Caco-2 (cell line): ENCODE data around the gene GLT1D1. TPM values are rescaled to one million over a fixed set of nuclear protein-coding genes. Genes with fewer than 3 reads are reported as not detected.

Experiments used
- BruUV-seq: library from RNA; stranded (reverse); fragments of 400-500 nt; replicated peaks from 2 replicates; lab custom pipeline; 2021; lab: Mats Ljungman, UMichigan
- CTCF ChIA-PET: fragments of 300-600 bp; sonication (Branson Sonifier 250); formaldehyde crosslinking; loops from one replicate; lab custom pipeline; 2022; ENCODE audit warnings: antibody characterized with exemption; lab: Charles Lee
- POLR2A ChIA-PET: fragments of 300-600 bp; sonication (Branson Sonifier 250); formaldehyde crosslinking; loops from one replicate; lab custom pipeline; 2022; ENCODE audit warnings: antibody characterized with exemption; lab: Charles Lee
- DNase-seq, 2 experiments: peaks; one replicate each; pipeline versions ENCODE4 v3.0.0 to v3.0.0-alpha.2; 2020 to 2022
- H3K27me3 ChIP-seq: replicated peaks from 2 replicates; pipeline ENCODE4 v1.6.0; 2011; ENCODE audit warnings: low read length; ENCODE audit not compliant: control insufficient read depth, insufficient read depth
- H3K36me3 ChIP-seq: 2 replicates; pipeline ENCODE4 v1.5.1; 2011; ENCODE audit warnings: low read length; ENCODE audit not compliant: control insufficient read depth, insufficient read depth
- H3K4me1 ChIP-seq: fragments of 250-450 bp; sonication (Bioruptor Pico); 2 replicates; pipeline ENCODE4 v1.5.1; 2020; ENCODE audit warnings: mild to moderate bottlenecking
- H3K4me3 ChIP-seq: 2 replicates; pipeline ENCODE4 v1.5.1; 2011; ENCODE audit warnings: low read depth, mild to moderate bottlenecking, control low read depth, low read length
- H3K9me3 ChIP-seq: fragments of 250-450 bp; sonication (Bioruptor Pico); 2 replicates; pipeline ENCODE4 v1.5.1; 2020; ENCODE audit warnings: mild to moderate bottlenecking, moderate library complexity
- H3K27ac Mint-ChIP-seq: one replicate; pipeline ENCODE4 v1.8.0; 2022; ENCODE audit warnings: mixed read lengths; ENCODE audit not compliant: unreplicated experiment
- H3K27me3 Mint-ChIP-seq: one replicate; pipeline ENCODE4 v1.8.0; 2022; ENCODE audit warnings: mixed read lengths; ENCODE audit not compliant: insufficient read depth, unreplicated experiment
- H3K36me3 Mint-ChIP-seq: one replicate; pipeline ENCODE4 v1.8.0; 2022; ENCODE audit warnings: mild to moderate bottlenecking, mixed read lengths; ENCODE audit not compliant: insufficient read depth, unreplicated experiment
- H3K4me1 Mint-ChIP-seq: one replicate; pipeline ENCODE4 v1.8.0; 2022; ENCODE audit warnings: low read depth, mixed read lengths; ENCODE audit not compliant: unreplicated experiment
- H3K4me3 Mint-ChIP-seq: one replicate; pipeline ENCODE4 v1.8.0; 2022; ENCODE audit warnings: mild to moderate bottlenecking, moderate library complexity, mixed read lengths; ENCODE audit not compliant: unreplicated experiment
- H3K9me3 Mint-ChIP-seq: one replicate; pipeline ENCODE4 v1.8.0; 2022; ENCODE audit warnings: mixed read lengths; ENCODE audit not compliant: unreplicated experiment
- intact Hi-C: fragments of 100-400 bp; cut with micrococcal nuclease; formaldehyde crosslinking; loops from one replicate; pipeline ENCODE4 v1.10.0; 2022; ENCODE audit not compliant: unreplicated experiment
- total RNA-seq: library from RNA; stranded (reverse); gene quantifications from 2 replicates; pipeline ENCODE4 v1.2.3, GENCODE V29; 2022
- TF ChIP-seq, protein P1 (sequence below), 2 experiments: fragments of 200-600 bp in 1 of 2; IDR thresholded peaks; 1 replicate in 1 of 2; 2 replicates in 1 of 2; pipeline versions ENCODE4 v1.5.1 to v1.8.0; 2011 to 2022; ENCODE audit warnings: antibody characterized with exemption in 1 of 2, control low read depth in 1 of 2, inconsistent platforms in 1 of 2, low read depth in 1 of 2, low read length in 1 of 2, mild to moderate bottlenecking in 1 of 2, moderate library complexity in 1 of 2; ENCODE audit not compliant: insufficient read depth in 1 of 2, severe bottlenecking in 1 of 2, unreplicated experiment in 1 of 2

Gene GLT1D1
- total RNA-seq, 1 experiment from 2014 or later, result not detected

DNA sequence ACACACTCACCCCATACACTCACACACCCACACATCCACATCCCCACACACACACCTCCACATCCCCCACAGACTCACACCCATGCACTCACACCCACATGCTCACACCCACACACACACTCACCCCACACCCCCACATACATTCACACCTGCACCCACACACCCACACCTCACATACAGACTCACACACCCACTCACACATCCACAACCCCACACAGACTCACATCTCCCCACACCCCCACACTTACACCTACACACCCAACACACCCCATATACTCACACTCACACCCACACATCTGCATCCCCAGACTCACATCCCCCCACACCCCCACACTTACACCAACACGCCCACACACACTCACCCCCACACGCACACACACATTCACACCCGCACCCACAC lies 171.8 kb downstream of the GLT1D1 start:
- Histone ChIP-seq H3K27me3 (no peaks in the 10 kb centered on the region), H3K4me1 (no peaks in the 10 kb centered on the region), H3K9me3 (no peaks in the 10 kb centered on the region), H3K4me3 (no peak overlapping the region), H3K36me3 (no peaks in the 10 kb centered on the region)
- TF ChIP-seq, protein P1, sequence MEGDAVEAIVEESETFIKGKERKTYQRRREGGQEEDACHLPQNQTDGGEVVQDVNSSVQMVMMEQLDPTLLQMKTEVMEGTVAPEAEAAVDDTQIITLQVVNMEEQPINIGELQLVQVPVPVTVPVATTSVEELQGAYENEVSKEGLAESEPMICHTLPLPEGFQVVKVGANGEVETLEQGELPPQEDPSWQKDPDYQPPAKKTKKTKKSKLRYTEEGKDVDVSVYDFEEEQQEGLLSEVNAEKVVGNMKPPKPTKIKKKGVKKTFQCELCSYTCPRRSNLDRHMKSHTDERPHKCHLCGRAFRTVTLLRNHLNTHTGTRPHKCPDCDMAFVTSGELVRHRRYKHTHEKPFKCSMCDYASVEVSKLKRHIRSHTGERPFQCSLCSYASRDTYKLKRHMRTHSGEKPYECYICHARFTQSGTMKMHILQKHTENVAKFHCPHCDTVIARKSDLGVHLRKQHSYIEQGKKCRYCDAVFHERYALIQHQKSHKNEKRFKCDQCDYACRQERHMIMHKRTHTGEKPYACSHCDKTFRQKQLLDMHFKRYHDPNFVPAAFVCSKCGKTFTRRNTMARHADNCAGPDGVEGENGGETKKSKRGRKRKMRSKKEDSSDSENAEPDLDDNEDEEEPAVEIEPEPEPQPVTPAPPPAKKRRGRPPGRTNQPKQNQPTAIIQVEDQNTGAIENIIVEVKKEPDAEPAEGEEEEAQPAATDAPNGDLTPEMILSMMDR (IDR thresholded peaks at IDR 0.05; ENCODE audit: insufficient read depth in 1 of 2, low read depth in 1 of 2, low read length in 1 of 2, severe bottlenecking in 1 of 2, unreplicated experiment in 1 of 2), result no peak
- Mint-ChIP-seq H3K4me1 (no peaks in the 10 kb centered on the region), H3K36me3 (no peaks in the 10 kb centered on the region), H3K4me3 (no peak overlapping the region), H3K27me3 (no peaks in the 10 kb centered on the region), H3K9me3 (no peaks in the 10 kb centered on the region), H3K27ac (no peak overlapping the region)
- ChIA-PET CTCF (no interaction called here), POLR2A (no interaction called here)
- intact Hi-C loops, result no loop called here
- no peak for DNase-seq
- no TSS peak for BruUV-seq

GRCh38 chr12:129028844-129029243 lies 175.6 kb downstream of the GLT1D1 start:
- Mint-ChIP-seq H3K9me3 (no peaks in the 10 kb centered on the region), H3K36me3 (no peaks in the 10 kb centered on the region), H3K27ac (no peak overlapping the region), H3K4me1 (no peaks in the 10 kb centered on the region), H3K4me3 (no peak overlapping the region), H3K27me3 (peaks cover 4% of the 10 kb centered on the region)
- intact Hi-C loops, result no loop called here
- Histone ChIP-seq H3K9me3 (no peaks in the 10 kb centered on the region), H3K36me3 (no peaks in the 10 kb centered on the region), H3K27me3 (no peaks in the 10 kb centered on the region), H3K4me3 (no peak overlapping the region), H3K4me1 (no peaks in the 10 kb centered on the region)
- ChIA-PET CTCF (no interaction called here), POLR2A (no interaction called here)
- BruUV-seq, result no TSS peak
- TF ChIP-seq, protein P1 (IDR thresholded peaks at IDR 0.05; ENCODE audit: insufficient read depth in 1 of 2, low read depth in 1 of 2, low read length in 1 of 2, severe bottlenecking in 1 of 2, unreplicated experiment in 1 of 2), result no peak
- DNase-seq, result no peak

Other genes starting within 250 kb of the GLT1D1 start
- 17.8 and 19.6 TPM in 2 replicates for gene SLC15A4, start 29.5 kb upstream of the GLT1D1 start, total RNA-seq